Fibroblast of lung (primary cell): Measurements from ENCODE around the gene ATP8A2. TPM values are rescaled to one million over a fixed set of nuclear protein-coding genes. Genes with fewer than 3 reads are reported as not detected.

ENCODE experiments used
- DNase-seq, 2 donors: peaks; one replicate each; pipeline versions ENCODE4 v3.0.0 to v3.0.0-alpha.2; 2010; ENCODE audit warnings: low read depth in 2 of 2
- H2AFZ ChIP-seq: 2 replicates; pipeline ENCODE4 v1.5.1; 2012; ENCODE audit warnings: low read length, control low read depth, inconsistent platforms
- H3K27ac ChIP-seq: 2 replicates; pipeline ENCODE4 v1.5.1; 2011; ENCODE audit warnings: low read length, control low read depth; ENCODE audit not compliant: insufficient read depth
- H3K27me3 ChIP-seq: 2 replicates; pipeline ENCODE4 v1.5.1; 2011; ENCODE audit warnings: mild to moderate bottlenecking, low read length; ENCODE audit not compliant: control insufficient read depth, insufficient read depth
- H3K36me3 ChIP-seq: 2 replicates; pipeline ENCODE4 v1.5.1; 2011; ENCODE audit warnings: low read length; ENCODE audit not compliant: control insufficient read depth, insufficient read depth
- H3K4me1 ChIP-seq: 2 replicates; pipeline ENCODE4 v1.5.1; 2011; ENCODE audit warnings: low read length; ENCODE audit not compliant: control insufficient read depth, insufficient read depth; ENCODE audit errors: extremely low read depth
- H3K4me2 ChIP-seq: 2 replicates; pipeline ENCODE4 v1.5.1; 2011; ENCODE audit warnings: low read length, control low read depth; ENCODE audit not compliant: insufficient read depth; ENCODE audit errors: extremely low read depth
- H3K4me3 ChIP-seq, 4 experiments: fragments of 200-600 bp in 1 of 4; sonication (generic) in 1 of 4; replicated peaks in 1 of 4; 2 replicates each; pipeline ENCODE4 v1.5.1; 2011 to 2016; ENCODE audit warnings: low read length in 4 of 4, low read depth in 3 of 4, mild to moderate bottlenecking in 3 of 4, control low read depth in 2 of 4, inconsistent platforms in 1 of 4, mixed read lengths in 1 of 4; ENCODE audit not compliant: insufficient read depth in 1 of 4; ENCODE audit errors: control extremely low read depth in 1 of 4
- H3K79me2 ChIP-seq: 2 replicates; pipeline ENCODE4 v1.5.1; 2012; ENCODE audit warnings: mild to moderate bottlenecking, low read length, inconsistent platforms; ENCODE audit not compliant: control insufficient read depth, insufficient read depth
- H3K9ac ChIP-seq: 2 replicates; pipeline ENCODE4 v1.5.1; 2011; ENCODE audit warnings: mild to moderate bottlenecking, low read length, control low read depth; ENCODE audit not compliant: insufficient read depth
- H3K9me3 ChIP-seq: 2 replicates; pipeline ENCODE4 v1.5.1; 2012; ENCODE audit warnings: low read depth, low read length; ENCODE audit not compliant: control insufficient read depth, insufficient read depth
- H4K20me1 ChIP-seq: 2 replicates; pipeline ENCODE4 v1.5.1; 2011; ENCODE audit warnings: low read length; ENCODE audit not compliant: control insufficient read depth, insufficient read depth; ENCODE audit errors: extremely low read depth
- EZH2 ChIP-seq: IDR thresholded peaks from 2 replicates; pipeline ENCODE4 v1.5.1; 2012; ENCODE audit warnings: low read length, control low read depth, mild to moderate bottlenecking; ENCODE audit errors: missing control alignments
- polyA plus RNA-seq, 2 donors: library from polyadenylated mRNA; depleted of rRNA in 1 of 2; stranded (reverse) in 1 of 2; unstranded in 1 of 2; fragments of >200 nt; gene quantifications; 2 replicates each; pipeline ENCODE4 v1.2.1, GENCODE V29; 2011 to 2012; ENCODE audit warnings: missing spikeins in 1 of 2
- total RNA-seq: library from RNA; depleted of rRNA; stranded (reverse); fragments of >200 nt; gene quantifications from 2 replicates; pipeline ENCODE4 v1.2.1, GENCODE V29; 2014
- TF ChIP-seq, protein P1 (sequence below), 2 donors: IDR thresholded peaks in 1 of 2; conservative IDR thresholded peaks in 1 of 2; 1 replicate in 1 of 2; 2 replicates in 1 of 2; pipeline ENCODE4 v1.5.1; 2011 to 2012; ENCODE audit warnings: low read length in 2 of 2, control low read depth in 1 of 2, inconsistent platforms in 1 of 2, low read depth in 1 of 2, mild to moderate bottlenecking in 1 of 2

Gene ATP8A2
- total and polyA plus RNA-seq, 2 donors (not counting 1 experiment from before 2014, with no cell fraction given): under 0.01 to 0.01 TPM

DNA sequence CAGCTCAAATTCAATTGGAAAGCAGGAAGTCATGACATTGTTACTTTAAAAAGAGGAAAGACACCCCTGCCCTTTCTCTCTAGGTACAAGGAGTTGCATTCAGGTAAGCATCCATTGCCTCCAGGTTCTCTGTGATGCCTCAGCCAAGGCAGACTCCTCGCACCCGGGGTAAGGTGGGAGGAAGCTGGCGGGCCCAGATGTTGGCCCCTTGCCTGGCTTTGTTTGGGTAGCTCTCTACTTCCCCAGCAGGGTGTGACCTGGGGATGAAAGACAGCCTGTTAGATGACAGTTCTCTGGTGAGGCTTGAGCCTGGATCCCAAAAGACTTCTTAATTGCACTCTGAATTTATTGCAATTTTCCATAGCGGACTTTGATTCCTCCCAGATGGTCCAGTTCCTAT lies 654.4 kb downstream of the ATP8A2 start:
- Histone ChIP-seq H3K4me1 (no peaks in the 10 kb centered on the region), H3K27ac (no peak overlapping the region), H3K9ac (no peak overlapping the region), H3K79me2 (no peaks in the 10 kb centered on the region), H3K4me2 (no peak overlapping the region), H4K20me1 (no peaks in the 10 kb centered on the region), H3K36me3 (no peaks in the 10 kb centered on the region), H3K9me3 (no peaks in the 10 kb centered on the region), H3K4me3 (no peak overlapping the region), H3K27me3 (no peaks in the 10 kb centered on the region), H2AFZ (no peak overlapping the region)
- TF ChIP-seq, protein P1, sequence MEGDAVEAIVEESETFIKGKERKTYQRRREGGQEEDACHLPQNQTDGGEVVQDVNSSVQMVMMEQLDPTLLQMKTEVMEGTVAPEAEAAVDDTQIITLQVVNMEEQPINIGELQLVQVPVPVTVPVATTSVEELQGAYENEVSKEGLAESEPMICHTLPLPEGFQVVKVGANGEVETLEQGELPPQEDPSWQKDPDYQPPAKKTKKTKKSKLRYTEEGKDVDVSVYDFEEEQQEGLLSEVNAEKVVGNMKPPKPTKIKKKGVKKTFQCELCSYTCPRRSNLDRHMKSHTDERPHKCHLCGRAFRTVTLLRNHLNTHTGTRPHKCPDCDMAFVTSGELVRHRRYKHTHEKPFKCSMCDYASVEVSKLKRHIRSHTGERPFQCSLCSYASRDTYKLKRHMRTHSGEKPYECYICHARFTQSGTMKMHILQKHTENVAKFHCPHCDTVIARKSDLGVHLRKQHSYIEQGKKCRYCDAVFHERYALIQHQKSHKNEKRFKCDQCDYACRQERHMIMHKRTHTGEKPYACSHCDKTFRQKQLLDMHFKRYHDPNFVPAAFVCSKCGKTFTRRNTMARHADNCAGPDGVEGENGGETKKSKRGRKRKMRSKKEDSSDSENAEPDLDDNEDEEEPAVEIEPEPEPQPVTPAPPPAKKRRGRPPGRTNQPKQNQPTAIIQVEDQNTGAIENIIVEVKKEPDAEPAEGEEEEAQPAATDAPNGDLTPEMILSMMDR (conservative IDR thresholded peaks at IDR 0.05 in 1 of 2, IDR thresholded peaks at IDR 0.05 in 1 of 2; ENCODE audit: low read depth in 1 of 2, low read length in 2 of 2): no peak
- TF ChIP-seq EZH2: no peak
- no peak for DNase-seq

DNA sequence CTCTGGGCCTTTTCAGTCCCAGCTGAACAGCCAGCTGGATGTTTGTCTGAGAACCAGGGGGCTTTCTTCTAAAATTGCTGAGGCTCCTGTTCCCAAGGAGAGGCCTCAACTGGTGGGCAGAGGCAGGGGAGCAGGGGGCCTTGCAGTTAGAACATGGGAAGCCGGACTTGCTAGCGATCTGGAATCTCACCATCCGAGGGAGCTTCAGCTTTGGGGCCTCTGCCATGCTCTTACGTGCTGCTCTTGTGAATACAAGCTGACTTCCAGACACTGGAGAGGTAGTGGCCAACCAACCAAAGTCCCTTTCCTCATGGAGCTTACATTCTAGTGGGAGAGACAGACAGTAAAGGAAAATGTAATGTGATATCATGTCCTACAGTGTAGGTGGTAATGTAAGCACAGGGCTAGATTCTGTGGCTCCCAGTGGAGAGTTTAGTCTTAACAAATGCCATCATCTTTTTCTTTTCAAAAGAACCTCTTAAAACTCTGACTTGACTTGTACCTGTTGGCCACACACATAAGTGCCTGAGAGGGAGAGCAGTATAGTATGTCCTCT lies 657.9 kb downstream of the ATP8A2 start:
- Histone ChIP-seq H3K36me3 (no peaks in the 10 kb centered on the region), H3K4me2 (no peak overlapping the region), H3K4me3 (no peak overlapping the region), H3K9ac (no peak overlapping the region), H3K79me2 (no peaks in the 10 kb centered on the region), H2AFZ (no peak overlapping the region), H3K27me3 (no peaks in the 10 kb centered on the region), H3K9me3 (no peaks in the 10 kb centered on the region), H3K4me1 (no peaks in the 10 kb centered on the region), H3K27ac (no peak overlapping the region), H4K20me1 (no peaks in the 10 kb centered on the region)
- DNase-seq: no peak
- no peak for TF ChIP-seq EZH2
- TF ChIP-seq, protein P1 (conservative IDR thresholded peaks at IDR 0.05 in 1 of 2, IDR thresholded peaks at IDR 0.05 in 1 of 2; ENCODE audit: low read depth in 1 of 2, low read length in 2 of 2): no peak

DNA sequence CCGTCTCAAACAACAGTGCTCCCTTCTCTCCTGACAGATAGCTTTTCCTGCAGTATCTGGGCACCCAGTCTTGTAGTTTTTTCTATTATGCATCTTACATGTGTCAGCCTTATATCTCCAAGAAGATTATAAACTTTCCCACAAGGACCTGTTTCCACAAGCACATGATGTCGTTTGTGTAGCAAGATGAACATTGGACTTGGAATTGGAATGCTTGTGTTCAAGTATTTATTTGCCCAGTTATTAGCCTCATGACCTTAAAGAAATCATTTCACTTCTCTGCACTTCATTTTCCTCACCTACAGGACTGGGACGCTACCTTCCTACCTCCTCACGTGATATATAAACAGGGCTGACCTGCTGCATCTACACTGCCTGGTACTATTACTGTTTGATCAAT lies 658.6 kb downstream of the ATP8A2 start:
- no peaks in the 10 kb centered on the region for H3K4me1 ChIP-seq
- no peaks in the 10 kb centered on the region for H4K20me1 ChIP-seq
- no peaks in the 10 kb centered on the region for H3K36me3 ChIP-seq
- H3K9me3 ChIP-seq: no peaks in the 10 kb centered on the region
- no peak for DNase-seq
- no peak overlapping the region for H2AFZ ChIP-seq
- H3K9ac ChIP-seq: no peak overlapping the region
- H3K27ac ChIP-seq: no peak overlapping the region
- no peak overlapping the region for H3K4me2 ChIP-seq
- no peaks in the 10 kb centered on the region for H3K27me3 ChIP-seq
- no peak for TF ChIP-seq EZH2
- TF ChIP-seq, protein P1 (conservative IDR thresholded peaks at IDR 0.05 in 1 of 2, IDR thresholded peaks at IDR 0.05 in 1 of 2; ENCODE audit: low read depth in 1 of 2, low read length in 2 of 2): no peak
- H3K4me3 ChIP-seq: no peak overlapping the region
- H3K79me2 ChIP-seq: no peaks in the 10 kb centered on the region
